Stimulated activated CD4-positive, alpha-beta T cell treated with anti-CD3 and anti-CD28 coated beads, Interleukin-1b, Interleukin-23, amount 100 ng/mL, for 4 hours (primary cell): ENCODE results near the gene SUPT20HL2.
"Not testable (repeated sequence)": the region's sequence is repeated elsewhere in the genome, so short reads cannot be mapped to it uniquely, and the experiment has no call there.

Experiments used
- DNase-seq, 2 donors: peaks; one replicate each; pipeline ENCODE4 v3.0.0-alpha.2; 2020; ENCODE audit warnings: low read depth in 2 of 2

Gene SUPT20HL2

DNA sequence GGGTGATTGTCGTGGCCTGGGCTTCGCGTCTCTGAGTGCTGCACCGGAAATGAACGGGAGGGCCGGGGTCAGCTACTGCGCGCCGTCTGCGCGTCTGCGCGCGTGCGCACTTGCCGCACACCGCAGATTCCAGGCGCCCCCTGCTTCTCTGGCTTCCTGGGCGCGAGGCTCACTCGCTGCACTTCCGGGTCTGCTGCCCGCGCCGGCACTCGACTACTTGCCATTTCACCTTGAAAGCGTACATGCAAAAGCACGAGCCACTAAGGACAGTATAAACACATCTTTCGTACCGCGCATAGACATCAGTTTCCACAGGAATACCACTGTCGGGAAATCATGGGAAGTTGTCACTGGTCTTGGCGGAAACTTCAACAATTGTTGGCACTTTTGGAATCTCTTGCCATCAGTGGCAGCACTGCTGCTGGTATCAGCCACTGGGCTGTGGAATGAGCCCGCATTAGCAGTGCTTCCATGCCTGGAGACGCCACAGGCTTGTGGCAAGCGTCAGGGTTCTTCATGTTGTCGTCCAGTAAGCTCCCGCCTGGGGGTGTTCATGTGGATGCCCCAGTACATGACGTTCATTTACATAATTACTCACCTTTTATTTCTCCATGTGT is at the start of gene SUPT20HL2:
TSS of gene SUPT20HL2 (minus strand) at position 51 of the 617 bp plus-strand sequence. CDS start 754 bp downstream, outside the sequence.
- no peak for DNase-seq

- not testable (repeated sequence) for DNase-seq
Measured at GRCh38 chrX:24362089-24362745, 48.3 kb upstream of the SUPT20HL2 start.

GRCh38 chrX:24360272-24360671 is 46.4 kb upstream of the SUPT20HL2 start, which contains the start of gene SUPT20HL1:
SUPT20HL1 (plus strand) TSS chrX:24360639; CDS start chrX:24362761, 2,122 bp downstream.
- no peak for DNase-seq

- DNase-seq: no peak
Measured at GRCh38 chrX:24357106-24357505, 43.2 kb upstream of the SUPT20HL2 start.

DNA sequence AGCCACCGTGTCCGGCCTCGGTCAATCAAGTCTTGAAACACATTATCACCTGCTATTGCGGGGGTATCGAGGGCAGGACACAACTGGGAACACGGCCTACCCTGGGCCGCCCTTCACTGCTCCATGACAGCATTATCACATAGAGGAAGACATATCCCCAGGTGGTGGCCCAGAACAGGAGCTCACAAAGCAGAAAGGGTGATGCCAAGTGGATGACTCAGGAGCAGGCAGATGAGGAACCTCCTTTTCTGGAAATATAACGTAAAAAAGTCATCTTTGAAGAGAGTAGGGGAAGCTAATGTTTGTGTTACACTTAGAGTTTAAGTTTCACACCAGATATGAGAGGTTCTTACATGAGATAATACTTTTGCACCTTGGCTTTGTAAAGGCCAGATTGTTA is 41.2 kb upstream of the SUPT20HL2 start:
- DNase-seq: no peak

GRCh38 chrX:24350217-24350616 is 36.3 kb upstream of the SUPT20HL2 start:
- DNase-seq: no peak

- DNase-seq: no peak
Measured at GRCh38 chrX:24347881-24348280, 34.0 kb upstream of the SUPT20HL2 start.

DNA sequence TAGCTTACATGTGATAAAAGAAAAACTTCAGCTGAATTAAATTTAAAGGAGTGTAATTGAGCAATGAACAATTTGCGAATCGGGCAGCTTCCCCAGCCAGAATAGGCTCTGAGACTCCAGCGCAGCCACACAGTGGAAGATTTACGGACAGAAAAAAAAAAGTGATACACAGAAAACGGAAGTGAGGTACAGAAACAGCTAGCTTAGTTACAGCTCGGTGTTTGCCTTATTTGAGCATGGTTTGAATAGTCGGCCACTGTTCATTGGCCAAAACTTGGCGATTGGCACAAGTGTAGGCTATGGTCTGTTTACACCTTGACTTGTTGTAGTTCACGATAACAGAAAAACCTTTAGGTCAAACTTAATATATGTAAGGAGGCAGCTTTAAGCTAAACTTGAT is 29.9 kb upstream of the SUPT20HL2 start:
- DNase-seq: no peak

DNA sequence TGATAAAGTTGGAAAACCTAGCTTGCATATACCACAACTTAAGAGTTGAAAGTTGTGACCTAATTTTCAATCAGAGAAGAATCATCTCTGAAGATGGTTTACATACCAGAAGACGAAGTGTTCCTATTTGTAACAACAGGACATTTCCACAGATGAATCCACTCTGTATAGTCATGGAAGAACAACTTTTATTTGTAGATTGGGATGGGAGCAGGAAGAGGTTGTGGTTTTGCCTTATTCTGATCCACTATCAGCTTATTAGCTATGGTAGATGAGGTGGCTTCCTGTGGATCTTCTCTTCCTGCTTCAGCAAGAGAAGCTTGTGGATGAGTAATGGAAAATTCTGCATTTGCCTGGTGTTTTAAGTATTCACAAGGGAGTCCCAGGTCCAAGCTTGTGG is 27.9 kb upstream of the SUPT20HL2 start:
- DNase-seq: no peak

- DNase-seq: no peak
Measured at GRCh38 chrX:24340501-24340900, 26.6 kb upstream of the SUPT20HL2 start.

GRCh38 chrX:24339911-24340310 is 26.0 kb upstream of the SUPT20HL2 start:
- no peak for DNase-seq

GRCh38 chrX:24335871-24336270 is 22.0 kb upstream of the SUPT20HL2 start:
- no peak for DNase-seq

DNA sequence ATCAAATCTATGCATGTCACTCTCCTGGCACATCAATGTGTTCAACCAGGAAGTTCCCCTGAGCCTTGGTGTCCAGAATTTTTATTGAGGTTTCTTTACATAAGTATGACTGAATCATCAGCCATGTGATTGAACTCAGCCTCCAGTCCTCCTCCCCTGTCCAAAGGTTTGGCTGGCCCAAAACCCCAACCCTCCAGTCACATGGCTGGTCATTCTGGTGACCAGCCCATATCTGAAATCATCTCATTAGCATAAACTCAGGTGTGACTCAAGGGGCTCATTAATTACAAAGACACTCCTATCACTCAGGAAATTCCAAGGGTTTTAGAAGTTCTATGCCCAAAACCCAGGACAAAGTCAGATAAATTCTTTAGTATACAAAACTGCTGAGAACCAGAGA is 20.6 kb upstream of the SUPT20HL2 start:
- DNase-seq: no peak

DNA sequence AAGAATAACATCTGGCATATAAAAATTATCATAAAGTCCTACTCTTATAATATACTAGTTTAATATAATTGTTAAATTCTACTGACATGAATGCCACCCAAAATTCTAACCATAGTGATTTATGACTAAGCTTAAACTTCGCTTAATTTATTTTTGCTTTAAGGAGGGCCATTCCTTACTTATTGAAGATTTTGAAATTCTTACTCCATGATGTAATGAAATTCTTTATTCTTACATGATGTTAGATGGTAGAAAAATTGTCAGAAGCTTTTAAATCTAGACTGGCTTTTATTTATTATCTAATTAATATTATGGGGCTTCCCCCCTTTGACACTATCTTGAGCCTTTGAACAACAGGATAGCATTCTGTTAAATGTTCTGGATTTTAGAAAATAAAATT is 19.5 kb upstream of the SUPT20HL2 start:
- DNase-seq: no peak

DNA sequence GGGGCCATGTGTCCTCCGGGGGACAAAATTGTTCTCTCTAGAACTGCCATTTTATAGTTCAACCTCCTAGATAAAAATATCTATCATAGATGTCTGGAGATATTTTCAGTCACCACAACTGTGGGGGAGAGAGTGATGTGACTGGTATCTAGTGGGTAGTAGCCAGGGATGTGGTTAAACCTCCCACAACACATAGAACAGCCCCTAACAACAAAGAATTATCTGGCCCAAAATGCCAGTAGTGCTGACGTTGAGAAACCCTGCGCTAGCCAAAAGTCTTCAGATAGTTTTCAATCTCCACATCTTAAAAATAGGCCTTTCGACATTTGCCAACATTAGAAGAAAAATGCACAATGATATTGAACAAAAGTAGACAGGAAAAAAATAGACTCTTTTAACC is 19.0 kb upstream of the SUPT20HL2 start:
- no peak for DNase-seq

DNA sequence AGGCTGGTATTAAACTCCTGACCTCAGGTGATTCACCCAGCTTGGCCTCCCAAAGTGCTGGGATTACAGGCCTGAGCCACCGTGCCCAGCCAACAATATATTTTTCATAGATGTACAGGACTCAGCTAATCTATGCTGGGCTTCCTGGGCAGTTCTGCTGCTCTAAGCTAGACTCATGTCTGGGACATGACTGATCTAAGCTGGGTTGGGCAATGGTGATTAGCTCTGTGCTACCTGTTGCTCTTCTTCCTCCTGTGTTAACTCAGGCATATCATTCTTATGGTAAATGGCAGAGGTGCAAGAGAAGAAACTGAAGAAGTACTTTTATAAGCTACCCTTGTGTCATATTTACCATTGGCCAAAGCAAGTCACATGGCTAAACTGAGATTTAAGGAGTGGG is 11.4 kb upstream of the SUPT20HL2 start:
- no peak for DNase-seq

- DNase-seq: no peak
Measured at GRCh38 chrX:24321741-24322395, 8.0 kb upstream of the SUPT20HL2 start.

DNA sequence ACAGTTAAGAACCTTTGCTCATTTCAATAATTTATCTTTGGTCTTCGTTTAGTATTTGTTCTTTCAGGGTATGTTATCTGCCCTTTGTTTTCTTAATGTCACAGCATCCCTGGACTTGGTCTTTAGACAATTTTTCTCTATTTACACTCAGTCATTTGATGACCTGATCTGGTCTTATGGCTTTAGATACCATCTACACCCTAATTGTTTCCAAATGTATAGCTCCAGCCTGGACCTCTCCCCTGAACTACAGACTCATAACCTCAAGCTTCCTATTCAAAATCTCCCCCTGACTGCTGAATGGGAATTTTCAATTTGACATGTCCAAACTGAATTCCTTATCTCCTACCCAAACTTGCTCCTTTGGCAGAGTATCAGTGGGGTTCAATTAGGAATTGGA is 3.7 kb upstream of the SUPT20HL2 start:
- no peak for DNase-seq

- DNase-seq: no peak
Measured at GRCh38 chrX:24316111-24316510, 2.2 kb upstream of the SUPT20HL2 start.

GRCh38 chrX:24312249-24312607 is 1.6 kb downstream of the SUPT20HL2 start:
- not testable (repeated sequence) for DNase-seq

- not testable (repeated sequence) for DNase-seq
Measured at GRCh38 chrX:24311507-24312248, 2.2 kb downstream of the SUPT20HL2 start.

GRCh38 chrX:24310916-24311315 is 3.0 kb downstream of the SUPT20HL2 start:
- DNase-seq: not testable (repeated sequence)
